HG02840 (cell line): ENCODE results near the gene FAM117B.
"Not testable (repeated sequence)": the region's sequence is repeated elsewhere in the genome, so short reads cannot be mapped to it uniquely, and the experiment has no call there.

Experiments used
- ATAC-seq: cut with Tn5 transposase; IDR thresholded peaks from one replicate; pipeline ENCODE4 v1.9.1; 2021; ENCODE audit warnings: mild to moderate bottlenecking, moderate library complexity, moderate number of reproducible peaks; ENCODE audit not compliant: unreplicated experiment, low FRiP score

Gene FAM117B

GRCh38 chr2:202635428-202636212 lies 851 bp downstream of the FAM117B start:
- ATAC-seq: peak; percentile 60

- no peak for ATAC-seq
Measured at GRCh38 chr2:202636213-202636513, 1.4 kb downstream of the FAM117B start.

- ATAC-seq: no peak
Measured at GRCh38 chr2:202638721-202639120, 4.0 kb downstream of the FAM117B start.

- ATAC-seq: no peak
Measured at GRCh38 chr2:202639231-202639630, 4.5 kb downstream of the FAM117B start.

DNA sequence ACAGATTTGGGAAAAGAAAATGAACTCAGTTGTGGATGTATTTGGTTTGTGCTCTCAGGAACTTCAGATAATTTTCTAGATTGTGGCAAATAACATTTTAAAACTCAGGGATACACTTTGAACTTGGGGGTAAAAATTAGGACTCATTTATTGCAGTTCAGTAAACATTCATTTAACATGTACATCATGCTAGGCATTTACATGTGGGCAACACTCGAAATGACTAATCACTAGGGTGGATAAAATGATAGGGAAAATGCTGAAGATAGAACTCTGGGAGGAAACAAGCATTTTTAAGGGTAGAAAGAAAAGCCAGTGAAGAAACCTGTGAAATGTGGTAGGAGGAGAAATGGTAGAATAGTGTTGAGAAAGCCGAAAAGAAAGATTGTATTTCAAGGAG lies 7.8 kb downstream of the FAM117B start:
- ATAC-seq: no peak

DNA sequence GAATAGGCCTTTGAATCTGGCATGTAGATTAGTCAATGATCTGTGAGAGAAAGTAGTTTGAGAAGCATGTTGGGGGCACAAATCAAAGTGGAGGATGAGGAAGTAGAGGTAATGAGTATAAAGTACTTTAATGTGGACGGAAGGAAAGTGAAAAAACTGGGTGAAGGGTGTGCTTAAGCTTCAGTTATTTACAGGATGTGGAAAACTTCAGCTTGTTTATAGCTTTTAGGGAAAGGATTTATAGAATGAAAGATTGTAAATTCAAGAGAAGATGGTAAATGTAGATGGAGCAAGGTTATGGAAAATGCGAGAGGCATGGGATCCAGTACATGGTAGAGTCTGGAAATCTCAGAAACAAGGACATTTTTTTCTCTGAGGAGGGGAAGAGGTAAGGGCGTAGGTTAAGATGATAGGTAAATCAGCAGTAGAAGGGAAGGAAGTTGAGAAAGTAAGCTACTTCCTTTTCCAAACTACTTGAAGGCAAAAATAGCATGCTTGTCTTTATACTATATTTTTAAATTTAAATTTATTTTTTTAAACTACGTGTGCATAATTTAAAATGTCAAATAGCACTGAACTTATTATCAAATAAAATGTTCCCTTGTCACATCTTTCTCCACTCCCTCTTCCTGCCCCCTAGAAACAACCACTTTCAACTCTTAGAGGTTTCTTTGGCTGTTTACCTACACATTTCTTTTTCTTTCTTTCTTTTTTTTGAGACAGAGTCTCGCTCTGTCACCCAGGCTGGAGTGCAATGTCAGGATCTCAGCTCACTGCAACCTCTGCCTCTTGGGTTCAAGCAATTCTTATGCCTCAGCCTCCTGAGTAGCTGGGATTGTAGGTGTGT lies 8.5 kb downstream of the FAM117B start:
- ATAC-seq: no peak

GRCh38 chr2:202652119-202652518 lies 17.4 kb downstream of the FAM117B start:
- no peak for ATAC-seq

- no peak for ATAC-seq
Measured at GRCh38 chr2:202653890-202654289, 19.1 kb downstream of the FAM117B start.

- no peak for ATAC-seq
Measured at GRCh38 chr2:202657876-202658275, 23.1 kb downstream of the FAM117B start.

GRCh38 chr2:202660796-202661195 lies 26.0 kb downstream of the FAM117B start:
- no peak for ATAC-seq

DNA sequence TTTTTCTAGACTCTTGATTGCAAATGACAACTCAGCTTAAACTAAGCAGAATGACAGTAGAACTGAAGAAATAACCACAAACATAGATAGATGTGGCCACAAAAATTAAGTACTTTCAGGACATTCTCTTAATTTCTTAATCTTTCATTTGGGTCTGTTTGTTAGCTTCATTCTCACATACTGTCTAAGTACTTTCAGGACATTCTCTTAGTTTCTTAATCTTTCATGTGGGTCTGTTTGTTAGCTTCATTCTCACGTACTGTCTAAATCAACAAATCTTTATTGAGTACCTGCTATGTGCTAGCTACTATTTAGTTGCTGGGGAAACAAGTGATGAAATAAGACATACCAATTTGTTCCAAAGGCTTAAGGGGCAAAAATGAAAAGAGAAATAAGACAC lies 35.1 kb downstream of the FAM117B start:
- no peak for ATAC-seq

GRCh38 chr2:202671317-202672035 lies 36.7 kb downstream of the FAM117B start:
- ATAC-seq: no peak

DNA sequence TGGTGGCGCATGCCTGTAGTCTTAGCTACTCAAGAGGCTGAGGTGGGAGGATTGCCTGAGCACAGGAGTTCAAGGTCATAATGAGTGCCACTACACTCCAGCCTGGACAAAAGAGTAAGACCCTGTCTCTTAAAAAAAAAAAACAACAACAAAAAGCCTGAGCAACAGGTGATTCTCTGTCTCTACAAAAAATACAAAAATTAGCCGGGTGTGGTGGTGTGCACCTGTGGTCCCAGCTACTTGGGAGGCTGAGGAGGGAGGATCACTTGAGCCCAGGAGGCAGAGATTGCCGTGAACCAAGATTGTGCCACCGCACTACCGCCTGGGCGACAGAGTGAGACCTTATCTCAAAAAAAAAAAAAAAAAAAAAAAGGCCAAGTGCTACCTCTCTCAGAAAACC lies 40.3 kb downstream of the FAM117B start:
- not testable (repeated sequence) for ATAC-seq

DNA sequence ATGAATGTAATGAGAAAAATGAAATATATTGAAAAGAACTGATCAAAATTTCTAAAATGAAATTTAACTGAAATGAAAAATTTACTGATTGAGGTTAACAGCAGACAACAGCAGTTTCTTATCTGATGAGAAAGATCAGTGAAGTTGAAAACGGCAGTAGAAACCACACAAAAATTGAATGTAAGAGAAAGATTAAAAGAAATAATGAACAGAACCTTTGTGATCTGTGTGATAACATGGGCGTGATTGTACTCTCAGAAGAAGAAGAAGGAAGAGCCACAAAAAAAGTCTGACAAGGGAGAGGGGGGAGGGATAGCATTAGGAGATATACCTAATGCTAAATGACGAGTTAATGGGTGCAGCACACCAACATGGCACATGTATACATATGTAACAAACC lies 45.2 kb downstream of the FAM117B start:
- no peak for ATAC-seq

GRCh38 chr2:202680512-202680911 lies 45.7 kb downstream of the FAM117B start:
- no peak for ATAC-seq

DNA sequence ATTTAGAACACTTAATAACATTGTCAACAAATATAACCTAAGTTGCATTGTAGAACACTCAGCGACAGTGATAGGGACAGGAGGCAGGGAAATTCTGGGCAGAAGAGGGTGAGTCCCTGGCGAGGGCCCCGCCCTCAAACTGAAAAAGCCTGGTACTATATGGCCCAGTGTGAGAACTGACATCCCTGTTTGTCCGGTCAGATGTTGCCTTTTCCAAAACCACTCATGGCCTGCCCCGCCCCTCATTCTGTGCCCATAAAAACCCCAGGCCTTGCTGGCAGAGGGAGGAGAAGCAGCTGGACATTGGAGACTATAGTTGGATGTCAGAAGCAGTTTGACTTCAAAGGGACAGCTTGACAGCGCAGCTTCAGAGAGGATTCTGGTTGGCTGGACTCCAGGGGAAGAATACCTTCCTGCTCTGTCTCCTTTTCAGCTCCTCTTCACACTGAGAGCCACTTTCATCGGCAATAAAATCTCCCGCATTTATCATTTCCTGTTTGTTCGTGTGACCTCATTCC lies 47.0 kb downstream of the FAM117B start:
- no peak for ATAC-seq

DNA sequence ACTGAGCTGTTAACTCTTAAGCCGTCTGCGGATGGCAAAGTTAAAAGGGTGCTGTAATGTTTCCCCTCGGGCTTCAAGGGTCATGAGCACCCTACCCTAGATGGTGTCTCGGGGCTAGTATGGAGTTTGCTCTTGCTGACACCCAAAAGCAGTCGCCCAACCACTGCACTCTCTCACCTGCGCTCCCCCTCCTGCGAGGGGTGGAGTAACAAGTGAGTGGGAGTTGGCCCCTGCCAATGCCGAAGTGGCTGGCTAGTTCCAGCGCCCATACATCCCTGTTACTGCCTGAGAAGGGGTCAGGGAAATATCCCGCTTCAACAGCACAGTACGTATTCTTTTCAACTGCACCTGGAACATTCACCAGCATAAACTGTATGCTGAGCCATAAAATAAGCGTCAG lies 47.5 kb downstream of the FAM117B start:
- ATAC-seq: no peak

- no peak for ATAC-seq
Measured at GRCh38 chr2:202687276-202687675, 52.5 kb downstream of the FAM117B start.

- ATAC-seq: no peak
Measured at GRCh38 chr2:202689459-202689858, 54.7 kb downstream of the FAM117B start.

- ATAC-seq: no peak
Measured at GRCh38 chr2:202689898-202690297, 55.1 kb downstream of the FAM117B start.

GRCh38 chr2:202690321-202690900 lies 55.6 kb downstream of the FAM117B start:
- ATAC-seq: no peak
